ENCODE measurements around the gene PDE7B.

- no peak for TF ChIP-seq CTCF (conservative IDR thresholded peaks at IDR 0.05; ENCODE audit: low read length)
- no peak for TF ChIP-seq EZH2phosphoT487 (IDR thresholded peaks at IDR 0.05; ENCODE audit: borderline replicate concordance)
These were observed 160.0 kb downstream of the PDE7B start for GRCh38 chr6:136011475-136011874.
